Activated CD8-positive, alpha-beta T cell treated with anti-CD3 and anti-CD28 coated beads, Interleukin-2, amount 10 ng/mL, durations not matched to agents 7 days and 5 days (primary cell): ENCODE results near the gene NTF3. TPM values are rescaled to one million over a fixed set of nuclear protein-coding genes. Genes with fewer than 3 reads are reported as not detected.

ENCODE experiments used
- ATAC-seq: fragments of 150-1000 bp; cut with Tn5 transposase; one replicate; pipeline ENCODE4 v1.10.0; 2021; ENCODE audit warnings: moderate library complexity
- CTCF ChIA-PET: fragments of 350-600 bp; sonication (Branson Sonifier 250); formaldehyde crosslinking; loops from one replicate; lab custom pipeline; 2021; ENCODE audit warnings: antibody characterized with exemption; lab: Charles Lee
- POLR2A ChIA-PET: fragments of 350-600 bp; sonication (Branson Sonifier 250); formaldehyde crosslinking; loops from one replicate; lab custom pipeline; 2021; ENCODE audit warnings: antibody characterized with exemption; lab: Charles Lee
- DNase-seq: peaks from one replicate; pipeline ENCODE4 v3.0.0-alpha.2; 2020
- H3K27ac Mint-ChIP-seq: one replicate; pipeline ENCODE4 v1.8.0; 2021; ENCODE audit warnings: mild to moderate bottlenecking, mixed read lengths
- H3K27me3 Mint-ChIP-seq: one replicate; pipeline ENCODE4 v1.8.0; 2021; ENCODE audit warnings: low read depth, mixed read lengths
- H3K36me3 Mint-ChIP-seq: one replicate; pipeline ENCODE4 v1.8.0; 2021; ENCODE audit warnings: low read depth, mixed read lengths
- H3K4me1 Mint-ChIP-seq: one replicate; pipeline ENCODE4 v1.8.0; 2021; ENCODE audit warnings: low read depth, mixed read lengths
- H3K4me3 Mint-ChIP-seq: one replicate; pipeline ENCODE4 v1.8.0; 2021; ENCODE audit warnings: mild to moderate bottlenecking, mixed read lengths
- H3K9me3 Mint-ChIP-seq: one replicate; pipeline ENCODE4 v1.8.0; 2022; ENCODE audit warnings: mixed read lengths; ENCODE audit not compliant: insufficient read depth
- total RNA-seq, 2 experiments: library from RNA; stranded (reverse); gene quantifications; one replicate each; pipeline ENCODE4 v1.2.3, GENCODE V29; 2021

NTF3 gene
- total RNA-seq, 2 experiments from 2014 or later: not detected

DNA sequence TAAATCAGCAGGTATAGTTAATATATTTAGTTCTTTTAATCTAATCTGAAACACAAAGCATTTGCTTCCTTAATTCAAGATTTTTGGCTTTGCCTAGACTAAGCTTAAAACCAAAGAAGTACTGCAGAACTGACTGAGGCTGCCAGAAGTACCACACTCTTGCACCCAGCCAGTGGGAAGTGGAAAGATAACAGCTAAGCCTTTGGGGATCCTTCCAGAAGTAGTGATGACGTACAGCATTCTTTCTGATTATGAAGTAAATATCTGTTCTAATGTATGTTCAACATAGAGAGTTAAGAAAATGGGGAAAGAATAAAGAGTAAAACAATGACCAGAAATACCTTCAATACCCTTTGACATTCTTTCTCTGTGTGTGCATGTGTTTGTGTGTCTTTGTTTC lies 19.3 kb downstream of the NTF3 start:
- H3K36me3 Mint-ChIP-seq: no peaks in the 10 kb centered on the region
- ATAC-seq: no peak
- POLR2A ChIA-PET: no interaction called here
- no peak for DNase-seq
- no peak overlapping the region for H3K4me3 Mint-ChIP-seq
- CTCF ChIA-PET: no interaction called here
- H3K27me3 Mint-ChIP-seq: peaks cover 8% of the 10 kb centered on the region
- H3K9me3 Mint-ChIP-seq: no peaks in the 10 kb centered on the region
- H3K27ac Mint-ChIP-seq: no peak overlapping the region
- H3K4me1 Mint-ChIP-seq: no peaks in the 10 kb centered on the region

DNA sequence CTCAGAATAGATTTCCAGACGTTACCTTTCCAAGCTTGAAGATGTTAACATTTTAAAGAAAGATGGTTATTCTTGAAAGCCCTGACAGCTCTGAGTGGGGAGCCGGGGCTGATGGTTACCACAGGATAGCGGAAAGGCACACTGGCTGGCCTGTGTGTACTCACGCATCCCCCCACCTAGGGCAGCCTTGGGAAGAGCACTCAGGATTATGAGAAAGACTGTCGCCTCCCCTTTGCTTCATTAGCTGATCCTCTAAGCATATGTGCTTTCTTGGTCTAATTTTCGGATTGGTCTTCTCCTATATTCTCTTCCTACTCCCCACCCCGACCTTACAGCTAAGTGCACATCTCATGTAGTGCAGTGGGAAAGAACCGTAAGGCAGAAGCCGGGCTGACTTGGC lies 20.7 kb downstream of the NTF3 start:
- DNase-seq (no peak), ATAC-seq (no peak)
- Mint-ChIP-seq H3K36me3 (no peaks in the 10 kb centered on the region), H3K27ac (no peak overlapping the region), H3K4me3 (no peak overlapping the region), H3K27me3 (peaks cover 3% of the 10 kb centered on the region), H3K9me3 (no peaks in the 10 kb centered on the region), H3K4me1 (no peaks in the 10 kb centered on the region)
- ChIA-PET POLR2A (no interaction called here), CTCF (no interaction called here)

DNA sequence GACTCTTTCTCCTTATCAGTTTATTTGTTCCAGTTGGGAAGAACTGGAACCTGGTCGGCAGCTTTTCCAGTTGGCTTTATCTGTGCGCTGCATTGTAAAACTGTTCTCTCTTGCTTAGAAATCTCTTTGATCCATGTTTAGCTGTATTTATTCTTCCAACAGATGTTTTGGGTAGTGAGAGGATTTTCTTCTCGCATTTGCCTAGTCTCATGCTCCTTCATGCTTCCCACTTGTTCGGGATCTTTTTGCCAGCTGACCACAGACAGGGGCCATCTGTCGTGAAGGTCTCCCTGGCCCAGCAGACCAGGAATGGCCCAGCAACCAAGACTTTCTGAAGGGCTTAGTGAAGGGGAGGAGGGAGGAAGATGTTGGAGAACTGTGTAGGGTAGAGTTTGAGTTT lies 21.6 kb downstream of the NTF3 start:
- ChIA-PET POLR2A (no interaction called here), CTCF (no interaction called here)
- H3K9me3 Mint-ChIP-seq: no peaks in the 10 kb centered on the region
- no peak for ATAC-seq
- DNase-seq: no peak
- no peaks in the 10 kb centered on the region for H3K36me3 Mint-ChIP-seq
- peaks cover 3% of the 10 kb centered on the region for H3K27me3 Mint-ChIP-seq
- H3K4me3 Mint-ChIP-seq: no peak overlapping the region
- no peaks in the 10 kb centered on the region for H3K4me1 Mint-ChIP-seq
- H3K27ac Mint-ChIP-seq: no peak overlapping the region

DNA sequence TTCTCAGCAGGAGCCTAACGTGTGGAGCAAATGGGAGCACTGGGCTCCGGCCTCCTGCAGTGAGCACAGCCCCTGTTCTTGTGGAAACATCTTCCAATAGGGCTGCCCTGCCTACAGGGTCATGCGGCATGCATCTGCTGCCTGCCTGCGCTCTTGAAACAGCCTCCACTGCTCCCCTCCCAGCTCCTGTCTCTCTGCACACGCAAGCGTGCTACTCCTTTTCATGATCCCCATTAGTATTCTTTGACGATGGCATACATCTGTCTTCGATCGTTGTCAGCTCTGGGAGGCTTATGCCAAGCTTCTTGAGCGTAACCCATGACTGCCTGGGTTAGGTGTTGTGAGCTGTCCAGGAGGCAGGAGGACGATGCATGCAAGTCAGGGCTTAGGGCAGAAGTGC lies 23.1 kb downstream of the NTF3 start:
- CTCF ChIA-PET: no interaction called here
- no peak overlapping the region for H3K27ac Mint-ChIP-seq
- ATAC-seq (no peak), DNase-seq (no peak)
- H3K4me1 Mint-ChIP-seq: no peaks in the 10 kb centered on the region
- H3K27me3 Mint-ChIP-seq: no peaks in the 10 kb centered on the region
- H3K4me3 Mint-ChIP-seq: no peak overlapping the region
- POLR2A ChIA-PET: no interaction called here
- no peaks in the 10 kb centered on the region for H3K9me3 Mint-ChIP-seq
- no peaks in the 10 kb centered on the region for H3K36me3 Mint-ChIP-seq

DNA sequence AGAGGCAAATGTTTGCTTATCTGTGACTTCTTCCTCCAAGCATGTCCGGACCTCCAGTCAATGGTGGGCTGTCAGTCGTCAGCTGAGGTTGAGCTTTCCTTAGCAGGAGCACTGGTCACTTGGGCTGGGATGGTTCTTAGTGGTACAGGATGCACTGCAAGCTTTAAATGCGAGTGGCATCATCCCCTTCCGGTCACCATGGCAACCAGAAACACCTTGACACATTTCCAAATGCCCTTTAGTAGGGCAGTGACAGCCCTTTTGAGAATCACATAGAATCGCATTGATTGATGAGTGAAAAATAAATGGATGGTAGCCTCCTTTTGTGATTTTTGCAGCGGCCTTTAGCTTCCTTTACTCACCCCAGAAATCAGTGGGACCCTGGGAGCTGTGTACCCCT lies 24.1 kb downstream of the NTF3 start:
- H3K36me3 Mint-ChIP-seq: no peaks in the 10 kb centered on the region
- no peak for ATAC-seq
- H3K27ac Mint-ChIP-seq: no peak overlapping the region
- ChIA-PET POLR2A (interaction anchor here (0.7 kb wide), 1 partner anchor 9 kb away, joined by 3 read pairs; no protein-coding TSS in a partner anchor), CTCF (no interaction called here)
- H3K4me3 Mint-ChIP-seq: no peak overlapping the region
- no peaks in the 10 kb centered on the region for H3K27me3 Mint-ChIP-seq
- no peak for DNase-seq
- no peaks in the 10 kb centered on the region for H3K4me1 Mint-ChIP-seq
- no peaks in the 10 kb centered on the region for H3K9me3 Mint-ChIP-seq

DNA sequence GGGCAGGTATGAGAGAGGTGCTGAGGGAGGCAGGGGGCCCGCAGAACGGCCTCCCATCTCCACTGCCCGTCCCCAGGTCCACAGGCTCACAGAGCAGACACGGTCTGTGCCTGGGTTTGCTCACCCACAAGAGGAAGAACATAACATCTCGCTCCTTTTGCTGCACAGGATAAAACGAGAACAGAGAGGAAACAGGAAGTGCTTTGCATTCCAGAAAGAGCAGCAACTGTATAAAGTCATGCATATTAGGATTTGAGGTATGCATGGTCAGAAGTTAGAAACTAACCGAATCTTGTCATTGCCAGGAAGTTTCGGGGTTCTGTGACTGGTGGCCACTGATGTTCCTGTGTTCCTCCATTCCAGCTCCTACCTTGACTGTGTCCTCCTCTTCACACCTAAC lies 25.0 kb downstream of the NTF3 start:
- DNase-seq (no peak), ATAC-seq (no peak)
- H3K9me3 Mint-ChIP-seq: no peaks in the 10 kb centered on the region
- no peaks in the 10 kb centered on the region for H3K4me1 Mint-ChIP-seq
- CTCF ChIA-PET: no interaction called here
- POLR2A ChIA-PET: no interaction called here
- H3K27ac Mint-ChIP-seq: no peak overlapping the region
- H3K36me3 Mint-ChIP-seq: no peaks in the 10 kb centered on the region
- no peak overlapping the region for H3K4me3 Mint-ChIP-seq
- no peaks in the 10 kb centered on the region for H3K27me3 Mint-ChIP-seq

DNA sequence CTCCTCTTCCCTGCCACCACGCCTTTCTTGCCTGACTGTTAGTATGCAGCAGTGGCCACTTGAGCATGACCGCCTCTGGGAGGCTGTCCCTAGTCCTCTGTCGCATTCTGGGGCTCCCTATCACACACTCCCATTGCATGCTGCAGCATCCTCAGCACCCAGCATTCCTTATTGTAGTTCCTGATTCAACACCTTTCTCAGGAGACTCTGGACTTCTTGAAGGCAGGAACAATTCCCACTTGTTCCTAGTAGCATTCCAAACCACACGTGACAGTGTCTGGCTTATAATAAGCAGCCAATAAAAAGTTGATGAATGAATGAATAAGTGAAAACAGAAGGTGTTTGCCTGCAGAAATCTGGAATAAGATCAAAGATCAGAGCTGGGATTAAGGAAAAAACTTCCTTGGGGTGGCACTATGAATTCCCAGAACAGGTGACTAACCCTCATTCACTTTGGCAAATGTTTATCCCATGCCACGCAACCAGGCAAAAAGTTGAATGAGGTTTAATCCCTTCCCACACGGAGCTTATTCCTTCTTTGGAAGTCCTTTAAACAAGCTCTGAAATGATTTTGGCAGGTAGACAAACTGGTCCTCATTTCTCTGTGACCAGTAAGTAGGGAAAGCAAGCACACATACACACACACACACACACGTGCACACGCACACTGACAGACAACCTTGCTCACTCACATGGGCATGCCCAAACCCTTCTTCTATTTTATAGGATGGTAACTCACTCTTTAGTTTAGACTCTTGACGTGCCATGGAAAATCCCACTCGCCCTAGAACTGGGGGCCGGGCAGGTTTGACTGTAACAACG lies 26.5 kb downstream of the NTF3 start:
- Mint-ChIP-seq H3K4me3 (no peak overlapping the region), H3K27me3 (no peaks in the 10 kb centered on the region), H3K27ac (no peak overlapping the region), H3K9me3 (no peaks in the 10 kb centered on the region), H3K4me1 (no peaks in the 10 kb centered on the region), H3K36me3 (no peaks in the 10 kb centered on the region)
- ChIA-PET CTCF (no interaction called here), POLR2A (no interaction called here)
- DNase-seq (no peak), ATAC-seq (no peak)

DNA sequence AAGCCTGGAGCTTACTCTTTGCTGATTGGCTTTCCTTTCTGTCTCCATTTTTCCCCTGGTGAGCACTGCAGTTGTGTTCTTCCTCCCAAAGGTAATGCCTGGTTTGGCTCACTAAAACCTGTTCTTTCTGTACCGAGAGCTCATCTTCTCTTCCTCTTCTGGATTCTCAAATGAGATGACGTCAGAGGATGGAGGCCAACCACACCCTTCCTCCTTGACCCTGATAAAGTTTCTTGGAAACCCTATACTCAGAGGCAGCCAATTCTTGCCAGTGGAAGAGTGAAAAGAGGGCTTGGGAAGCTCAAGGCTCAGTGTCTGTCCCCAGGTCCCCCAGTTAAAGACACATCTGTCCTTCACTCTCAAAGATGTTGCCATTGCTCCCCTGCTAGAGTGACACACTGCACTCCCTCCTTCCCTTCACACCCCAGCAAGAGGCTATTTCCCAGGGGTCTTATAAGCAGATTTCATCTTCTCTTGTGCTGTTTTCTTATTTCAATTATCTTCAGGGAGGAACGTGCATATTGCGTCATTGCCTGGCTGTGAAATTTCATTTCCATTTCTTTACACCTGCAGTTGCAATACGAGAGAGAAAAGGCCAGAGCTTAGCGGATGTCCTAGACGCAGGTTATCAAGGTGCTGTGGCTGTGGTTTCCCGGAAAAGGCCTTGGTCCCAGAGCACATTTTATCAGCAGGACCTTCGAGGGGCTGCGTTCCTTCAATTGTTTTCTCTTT lies 27.3 kb downstream of the NTF3 start:
- no peaks in the 10 kb centered on the region for H3K9me3 Mint-ChIP-seq
- H3K36me3 Mint-ChIP-seq: no peaks in the 10 kb centered on the region
- ChIA-PET POLR2A (no interaction called here), CTCF (no interaction called here)
- DNase-seq (no peak), ATAC-seq (no peak)
- no peaks in the 10 kb centered on the region for H3K4me1 Mint-ChIP-seq
- H3K4me3 Mint-ChIP-seq: no peak overlapping the region
- no peaks in the 10 kb centered on the region for H3K27me3 Mint-ChIP-seq
- no peak overlapping the region for H3K27ac Mint-ChIP-seq

DNA sequence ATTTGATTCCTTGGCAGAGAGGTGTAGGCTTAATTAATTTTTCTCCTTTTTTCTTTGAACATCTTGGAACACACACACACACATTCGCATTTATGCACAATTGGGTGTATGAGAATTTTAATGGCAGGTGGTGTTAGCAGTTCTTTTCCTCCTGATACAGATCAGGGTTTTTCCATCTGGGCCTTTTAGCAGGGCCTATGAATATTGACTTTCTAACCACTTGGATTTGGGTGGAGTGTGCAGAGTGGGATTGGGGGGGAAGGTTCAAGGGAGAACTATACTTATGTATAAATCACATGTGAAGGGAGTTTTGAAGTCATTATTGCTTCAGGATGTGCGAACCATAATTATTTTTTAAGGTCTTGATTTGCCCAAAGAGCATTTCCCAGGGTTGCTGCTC lies 28.9 kb downstream of the NTF3 start:
- no peaks in the 10 kb centered on the region for H3K27me3 Mint-ChIP-seq
- no peaks in the 10 kb centered on the region for H3K4me1 Mint-ChIP-seq
- POLR2A ChIA-PET: no interaction called here
- DNase-seq (no peak), ATAC-seq (no peak)
- H3K4me3 Mint-ChIP-seq: no peak overlapping the region
- no peaks in the 10 kb centered on the region for H3K9me3 Mint-ChIP-seq
- no peak overlapping the region for H3K27ac Mint-ChIP-seq
- CTCF ChIA-PET: no interaction called here
- no peaks in the 10 kb centered on the region for H3K36me3 Mint-ChIP-seq

DNA sequence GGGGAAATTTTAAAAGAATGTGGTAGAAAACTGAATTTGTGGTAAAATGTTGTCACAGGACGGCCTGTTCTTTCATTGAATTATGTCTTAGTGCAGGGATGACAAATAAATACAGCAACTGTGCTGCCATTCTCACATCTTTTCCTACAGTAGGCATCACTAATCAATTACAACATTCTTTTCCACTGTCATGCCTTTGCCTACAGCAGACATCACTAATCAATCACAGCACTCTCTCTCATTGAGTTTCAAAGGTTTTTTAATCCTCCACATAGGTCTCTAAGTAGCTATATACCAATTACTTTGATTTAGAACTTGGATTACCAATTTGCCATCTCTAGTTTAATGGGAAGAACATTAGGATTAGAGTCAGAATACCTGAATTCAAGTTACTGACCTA lies 30.1 kb downstream of the NTF3 start:
- H3K4me3 Mint-ChIP-seq: no peak overlapping the region
- DNase-seq (no peak), ATAC-seq (no peak)
- H3K9me3 Mint-ChIP-seq: no peaks in the 10 kb centered on the region
- no peaks in the 10 kb centered on the region for H3K27me3 Mint-ChIP-seq
- CTCF ChIA-PET: no interaction called here
- POLR2A ChIA-PET: no interaction called here
- no peaks in the 10 kb centered on the region for H3K36me3 Mint-ChIP-seq
- H3K4me1 Mint-ChIP-seq: no peaks in the 10 kb centered on the region
- H3K27ac Mint-ChIP-seq: no peak overlapping the region

DNA sequence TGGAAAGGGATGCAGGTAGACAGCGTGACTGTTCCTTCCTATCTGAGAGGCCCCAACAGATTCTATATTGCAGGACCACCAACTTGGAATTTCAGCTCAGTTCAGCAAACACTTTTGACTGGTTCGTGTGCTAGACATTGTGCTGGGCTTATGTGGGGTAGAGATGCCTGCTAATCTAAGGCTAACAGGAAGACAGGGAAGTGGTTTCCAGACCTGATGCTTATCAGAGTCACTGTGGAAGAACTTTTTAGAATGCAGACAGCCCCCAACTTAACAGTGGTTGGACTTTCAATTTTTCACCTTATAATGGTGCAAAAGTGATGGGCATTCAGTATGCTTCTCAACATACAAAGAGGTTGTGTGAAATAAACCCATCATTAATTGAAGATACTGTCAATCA lies 32.2 kb downstream of the NTF3 start:
- Mint-ChIP-seq H3K36me3 (no peaks in the 10 kb centered on the region), H3K27ac (no peak overlapping the region), H3K4me3 (no peak overlapping the region), H3K9me3 (no peaks in the 10 kb centered on the region), H3K4me1 (no peaks in the 10 kb centered on the region), H3K27me3 (peaks cover 3% of the 10 kb centered on the region)
- ChIA-PET POLR2A (no interaction called here), CTCF (no interaction called here)
- ATAC-seq: no peak
- no peak for DNase-seq

DNA sequence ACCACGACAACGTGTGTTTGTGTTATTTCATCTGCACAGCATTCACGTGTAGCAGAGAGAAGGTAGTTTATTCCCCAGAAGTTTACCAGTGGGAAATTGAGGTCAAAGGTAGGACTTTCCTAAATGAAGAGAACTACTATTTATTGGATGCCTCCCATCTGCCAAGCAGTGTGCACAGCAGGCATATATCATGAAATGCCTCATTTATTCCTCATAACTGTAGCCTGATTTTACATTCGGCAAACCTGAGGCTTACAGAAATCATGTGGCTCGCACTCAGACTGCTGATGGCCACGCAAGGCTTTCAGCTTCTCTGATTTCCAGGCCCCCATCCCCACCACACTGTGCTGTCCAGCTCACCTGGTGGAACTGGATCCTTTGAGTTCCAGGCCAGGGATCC lies 33.5 kb downstream of the NTF3 start:
- Mint-ChIP-seq H3K9me3 (no peaks in the 10 kb centered on the region), H3K4me1 (no peaks in the 10 kb centered on the region), H3K4me3 (no peak overlapping the region), H3K27me3 (peaks cover 3% of the 10 kb centered on the region), H3K27ac (no peak overlapping the region), H3K36me3 (no peaks in the 10 kb centered on the region)
- CTCF ChIA-PET: no interaction called here
- POLR2A ChIA-PET: interaction anchor here (0.7 kb wide), 1 partner anchor 9 kb away, joined by 3 read pairs; no protein-coding TSS in a partner anchor
- DNase-seq (no peak), ATAC-seq (no peak)
